PC-9 (cell line): ENCODE results near the gene PHLDA2.

Source experiments
- CTCF ChIP-seq: fragments of 200-600 bp; sonication (generic); conservative IDR thresholded peaks from 2 replicates; pipeline ENCODE4 v1.6.1; 2017; ENCODE audit warnings: mixed run types, antibody characterized with exemption, mild to moderate bottlenecking, moderate library complexity
- EZH2 ChIP-seq: fragments of 200-600 bp; sonication (generic); IDR thresholded peaks from 2 replicates; pipeline ENCODE4 v1.8.0; 2017; ENCODE audit warnings: antibody characterized with exemption, low read depth

DNA sequence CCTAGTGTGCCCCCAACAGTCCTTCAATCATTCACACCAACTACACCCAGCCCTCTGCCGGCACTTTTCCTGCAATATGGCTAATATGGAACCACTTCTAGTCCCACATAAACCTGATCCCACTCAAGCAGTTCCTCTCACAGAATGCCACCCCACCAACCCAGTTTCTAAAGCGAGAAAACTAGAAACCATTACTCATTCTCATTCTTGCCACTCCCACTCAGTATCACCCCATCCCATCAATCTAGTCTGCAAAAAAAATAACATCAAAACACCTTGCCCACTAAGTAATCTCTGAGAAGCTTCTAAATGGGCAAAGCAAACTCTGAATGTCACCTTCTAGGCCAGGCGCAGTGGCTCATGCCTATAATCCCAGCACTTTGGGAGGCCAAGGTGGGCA, 45.1 kb upstream of the PHLDA2 start:
- TF ChIP-seq CTCF: no peak
- TF ChIP-seq EZH2: no peak
